ENCODE data around the gene NELFCD. TPM values are rescaled to one million over a fixed set of nuclear protein-coding genes. Genes with fewer than 3 reads are reported as not detected.
A peak's percentile ranks its signal among the peaks of the same experiment; 100 is the strongest.

NELFCD gene
- total RNA-seq, 3 donors from 2014 or later = 47.9 to 51.7 (median 50.0) TPM

DNA sequence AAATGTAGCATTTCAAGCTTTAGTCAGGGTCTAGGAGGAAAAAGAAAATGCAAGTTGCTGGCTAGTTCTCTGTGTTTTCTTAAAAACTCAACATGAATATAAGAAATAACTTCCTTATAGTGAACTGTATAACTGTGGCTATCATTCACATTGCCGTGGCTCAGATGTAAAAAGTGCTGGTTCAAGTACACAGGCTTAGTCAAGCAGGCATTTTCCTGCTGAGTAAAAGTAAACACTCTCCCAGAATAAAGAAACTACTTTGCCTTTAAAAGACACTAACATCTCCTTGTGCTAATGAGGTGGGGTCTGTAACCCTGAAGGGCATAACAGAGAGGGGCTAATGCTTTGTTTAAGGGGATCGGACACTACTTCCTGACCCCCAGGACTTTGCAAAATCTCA, 47.8 kb downstream of the NELFCD start:
- DNase-seq (no peak), ATAC-seq (no peak)
- intact Hi-C loops (cut with DNase I, micrococcal nuclease) = no loop called here
- no peaks in the 10 kb centered on the region for H3K9me3 ChIP-seq
- TF ChIP-seq CTCF (IDR thresholded peaks at IDR 0.05) = no peak
- H3K4me1 ChIP-seq (ENCODE audit: low read depth) = peaks cover 35% of the 10 kb centered on the region
- no peak overlapping the region for H3K4me3 ChIP-seq
- no peaks in the 10 kb centered on the region for H3K36me3 ChIP-seq (ENCODE audit: low read depth)

GRCh38 chr20:59030911-59031563, 50.0 kb downstream of the NELFCD start:
- DNase-seq (no peak), ATAC-seq (no peak)
- no peaks in the 10 kb centered on the region for H3K9me3 ChIP-seq
- H3K36me3 ChIP-seq (ENCODE audit: low read depth) = peaks cover 5% of the 10 kb centered on the region
- peak overlapping the region; percentile 46 for H3K4me3 ChIP-seq
- no peak for TF ChIP-seq CTCF (IDR thresholded peaks at IDR 0.05)
- intact Hi-C loops (cut with DNase I, micrococcal nuclease) = no loop called here
- H3K4me1 ChIP-seq (ENCODE audit: low read depth) = peaks cover 35% of the 10 kb centered on the region

DNA sequence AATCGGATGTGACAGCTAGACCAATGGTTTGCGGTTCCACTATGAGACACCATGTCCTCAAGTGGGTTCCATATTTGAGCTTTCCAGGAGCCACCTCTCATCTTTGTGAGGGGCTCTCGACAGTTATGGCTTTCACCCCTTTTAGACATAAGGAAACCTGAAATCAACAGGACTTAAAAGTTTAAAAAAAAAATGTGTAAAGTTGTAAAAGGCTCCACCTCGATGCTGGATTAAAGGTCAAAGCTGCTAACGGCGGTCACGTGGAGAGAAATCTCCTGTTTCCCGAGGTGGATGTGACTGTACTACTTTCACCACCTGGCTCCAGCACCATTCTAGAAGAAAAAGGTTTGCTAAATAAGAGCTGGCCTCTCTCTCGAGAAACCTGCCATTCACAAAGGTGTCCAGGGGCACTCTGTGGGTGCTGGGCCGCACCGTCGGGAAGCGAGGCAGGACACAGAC, 50.5 kb downstream of the NELFCD start:
- peaks cover 35% of the 10 kb centered on the region for H3K4me1 ChIP-seq (ENCODE audit: low read depth)
- peak overlapping the region; percentile 46 for H3K4me3 ChIP-seq
- intact Hi-C loops (cut with DNase I, micrococcal nuclease) = no loop called here
- H3K9me3 ChIP-seq = no peaks in the 10 kb centered on the region
- DNase-seq (peak in 1 of 3 donors; percentile 64), ATAC-seq (peak; percentile 52)
- H3K36me3 ChIP-seq (ENCODE audit: low read depth) = peaks cover 7% of the 10 kb centered on the region
- no peak for TF ChIP-seq CTCF (IDR thresholded peaks at IDR 0.05)

GRCh38 chr20:59032023-59032712, 51.1 kb downstream of the NELFCD start, which contains the start of gene ATP5F1E:
Gene ATP5F1E (minus strand): TSS chr20:59032335. CDS start chr20:59032251, 84 bp downstream.
- DNase-seq = peak; percentile 97 to 98 (median 98)
- no peaks in the 10 kb centered on the region for H3K9me3 ChIP-seq
- H3K4me3 ChIP-seq = peak within 1 kb of the TSS; percentile 46
- H3K4me1 ChIP-seq (ENCODE audit: low read depth) = peaks cover 35% of the 10 kb centered on the region
- peak; percentile 99 for ATAC-seq
- intact Hi-C loops (cut with DNase I, micrococcal nuclease) = no loop called here
- TF ChIP-seq CTCF (IDR thresholded peaks at IDR 0.05) = no peak
- H3K36me3 ChIP-seq (ENCODE audit: low read depth) = peaks cover 7% of the 10 kb centered on the region

DNA sequence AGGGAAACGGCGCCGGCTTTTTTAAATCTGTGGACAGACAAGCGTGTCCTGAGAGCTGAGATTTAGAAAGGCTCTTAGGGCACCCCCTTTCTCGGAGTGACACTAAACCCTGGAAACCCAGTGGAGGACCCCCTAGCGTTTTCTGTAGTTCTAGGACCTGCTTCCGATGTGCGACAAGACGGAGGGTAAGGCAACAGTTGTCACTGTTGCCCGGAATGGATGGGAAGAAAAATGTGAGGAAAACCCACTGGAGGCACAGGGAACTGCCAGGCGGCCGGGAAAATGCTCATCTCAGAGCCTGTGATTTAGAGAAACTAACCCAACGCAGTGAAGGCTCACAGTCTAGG, 51.6 kb downstream of the NELFCD start:
- TF ChIP-seq CTCF (IDR thresholded peaks at IDR 0.05) = no peak
- peaks cover 7% of the 10 kb centered on the region for H3K36me3 ChIP-seq (ENCODE audit: low read depth)
- intact Hi-C loops (cut with DNase I, micrococcal nuclease) = no loop called here
- peaks cover 34% of the 10 kb centered on the region for H3K4me1 ChIP-seq (ENCODE audit: low read depth)
- DNase-seq (no peak), ATAC-seq (peak; percentile 4)
- no peaks in the 10 kb centered on the region for H3K9me3 ChIP-seq
- no peak overlapping the region for H3K4me3 ChIP-seq
